GM21423 (cell line): ENCODE measurements around the gene ARMC2.
"Not testable (repeated sequence)": the region's sequence is repeated elsewhere in the genome, so short reads cannot be mapped to it uniquely, and the experiment has no call there.

Experiments used
- ATAC-seq: cut with Tn5 transposase; IDR thresholded peaks from one replicate; pipeline ENCODE4 v1.9.1; 2021; ENCODE audit warnings: mild to moderate bottlenecking, moderate library complexity; ENCODE audit not compliant: unreplicated experiment

ARMC2 gene

DNA sequence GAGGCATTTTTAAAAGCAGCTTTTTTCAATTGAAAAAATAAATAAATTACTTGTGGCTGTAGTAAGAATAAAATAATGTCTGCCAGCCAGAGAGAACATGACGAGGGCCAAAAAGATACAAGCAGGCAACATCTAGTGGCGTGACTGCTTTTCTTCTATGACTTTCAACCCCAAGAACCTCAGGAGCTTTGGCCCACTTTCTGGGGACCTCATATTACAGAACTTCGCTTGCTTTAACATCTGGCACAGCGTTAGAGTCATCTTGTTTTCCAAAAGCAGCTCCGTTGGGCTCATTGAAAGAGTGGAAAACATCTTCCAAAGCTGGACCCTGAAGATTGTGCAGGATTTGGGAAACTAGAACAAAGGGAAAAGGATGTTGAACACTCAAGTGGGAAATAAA, 67.0 kb downstream of the ARMC2 start:
- no peak for ATAC-seq

DNA sequence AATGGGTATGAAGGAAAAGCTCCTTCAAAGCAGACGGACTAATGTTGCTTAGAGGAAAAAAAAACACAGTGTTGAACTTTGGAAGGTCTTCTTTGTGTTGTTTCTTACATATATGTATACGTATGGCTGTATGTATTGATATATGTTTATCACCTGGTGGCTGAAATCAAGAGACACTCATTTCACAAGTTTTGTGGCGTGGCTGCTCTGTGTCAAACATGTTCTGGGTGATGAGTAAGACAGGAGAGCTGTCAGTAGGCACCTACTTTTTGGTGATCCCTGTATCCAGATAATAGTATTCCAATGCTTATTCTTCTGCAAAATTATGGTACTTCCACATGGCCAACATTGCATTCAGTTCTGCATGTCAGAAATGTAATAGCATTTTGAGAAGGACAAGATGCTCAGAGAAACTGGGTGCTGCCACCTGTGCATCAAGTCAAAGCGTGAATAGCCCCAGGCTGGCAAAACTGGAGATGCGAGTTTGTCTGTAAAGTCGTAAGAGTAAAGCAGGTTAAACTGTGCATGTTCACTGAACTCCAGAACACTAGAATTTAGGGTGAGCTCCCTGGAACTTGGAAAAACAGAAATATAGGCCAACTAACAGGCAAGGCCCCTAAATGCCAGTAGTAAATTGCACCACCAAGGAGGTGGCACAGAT, 67.9 kb downstream of the ARMC2 start:
- ATAC-seq: no peak

DNA sequence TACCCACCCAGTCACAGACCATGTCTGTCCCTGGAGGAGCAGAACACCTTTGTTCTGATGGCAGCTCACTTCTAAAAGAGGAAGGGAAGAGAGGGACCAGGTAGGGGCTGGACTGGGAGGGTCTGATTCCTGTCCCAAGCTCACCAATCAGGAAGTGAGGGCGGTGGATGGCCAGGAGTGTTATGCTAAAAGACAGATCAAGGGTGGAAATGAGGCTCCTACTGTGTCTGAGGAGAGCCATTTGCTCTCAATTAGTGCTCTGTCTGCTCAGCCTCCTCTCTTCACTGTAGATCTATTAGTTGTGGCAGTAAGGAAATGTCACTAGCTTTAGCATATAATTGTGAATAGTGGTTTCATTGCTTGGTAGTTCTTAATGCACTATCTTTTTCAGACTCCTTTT, 72.5 kb downstream of the ARMC2 start:
- no peak for ATAC-seq

DNA sequence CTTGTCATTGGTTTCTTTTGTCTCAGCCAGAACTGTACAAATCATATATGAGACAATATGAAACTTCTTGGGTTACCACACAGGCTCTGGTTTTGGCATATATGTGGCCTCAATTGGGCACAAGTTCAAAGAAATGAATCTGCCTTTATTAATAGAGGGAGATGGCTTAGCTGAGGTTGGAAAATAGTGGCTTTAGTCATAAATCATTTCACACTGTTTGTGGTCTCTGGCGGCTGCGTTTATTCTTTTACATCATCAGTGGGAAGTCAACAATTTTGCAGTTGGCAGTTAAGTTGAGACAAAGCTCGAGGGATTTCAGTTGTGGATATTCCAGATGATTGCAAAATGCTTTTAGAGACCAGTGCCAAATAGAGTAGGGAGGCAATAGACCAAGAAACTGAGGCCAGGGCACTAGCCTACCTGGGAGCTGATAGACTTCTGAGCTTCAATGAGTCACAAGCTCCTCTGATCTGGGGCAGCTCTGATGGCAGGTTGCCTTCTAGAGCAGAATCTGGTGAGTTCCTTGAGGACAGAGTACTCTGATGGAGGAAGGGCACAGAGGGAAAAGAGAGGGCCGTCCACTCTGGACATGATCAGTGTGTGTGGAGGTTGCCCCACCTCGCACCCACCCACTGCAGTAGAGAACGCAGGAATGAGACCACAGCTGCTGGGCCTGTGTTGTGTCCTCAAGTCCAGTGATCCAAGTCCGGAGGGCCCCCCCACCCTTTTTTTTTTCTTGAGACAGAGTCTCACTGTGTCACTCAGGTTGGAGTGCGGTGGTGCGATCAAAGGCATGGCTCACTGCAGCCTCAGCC, 73.5 kb downstream of the ARMC2 start:
- ATAC-seq: no peak

DNA sequence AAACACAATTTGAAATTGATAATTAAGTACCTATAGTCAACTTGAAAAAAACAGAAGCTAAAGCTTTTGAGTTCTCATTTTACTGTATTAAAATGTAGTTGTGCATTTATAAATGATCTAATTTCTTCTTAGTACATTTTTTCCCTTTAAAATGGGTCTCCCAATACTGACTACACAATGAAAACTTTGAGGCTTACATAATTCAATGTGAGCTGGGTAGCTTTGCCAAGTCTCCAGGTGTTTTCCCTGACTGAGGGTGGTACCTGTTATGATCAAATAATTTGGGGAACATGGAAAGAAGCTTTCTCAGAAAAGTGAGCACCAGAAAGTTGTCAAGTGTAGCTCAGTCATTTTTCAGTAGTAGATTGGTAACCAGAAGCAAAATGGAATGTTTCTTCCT, 74.3 kb downstream of the ARMC2 start:
- ATAC-seq: no peak

DNA sequence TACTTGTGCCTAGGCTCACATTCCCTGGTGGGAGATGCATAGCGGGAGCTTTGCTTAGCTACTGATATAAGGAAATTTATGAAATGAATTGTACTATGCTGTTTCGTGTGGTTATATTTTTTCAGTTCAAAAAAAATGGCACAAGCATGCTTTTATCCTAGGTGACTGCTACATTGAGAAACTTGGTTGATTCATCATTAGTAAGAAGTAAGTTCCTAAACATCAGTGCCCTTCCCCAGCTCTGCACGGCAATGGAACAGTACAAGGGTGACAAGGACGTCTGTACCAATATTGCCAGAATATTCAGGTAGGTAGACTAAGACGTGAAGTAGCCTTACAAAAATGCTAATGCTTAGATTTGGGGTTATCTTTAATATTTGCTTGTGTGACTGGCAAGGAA, 79.7 kb downstream of the ARMC2 start:
- no peak for ATAC-seq

DNA sequence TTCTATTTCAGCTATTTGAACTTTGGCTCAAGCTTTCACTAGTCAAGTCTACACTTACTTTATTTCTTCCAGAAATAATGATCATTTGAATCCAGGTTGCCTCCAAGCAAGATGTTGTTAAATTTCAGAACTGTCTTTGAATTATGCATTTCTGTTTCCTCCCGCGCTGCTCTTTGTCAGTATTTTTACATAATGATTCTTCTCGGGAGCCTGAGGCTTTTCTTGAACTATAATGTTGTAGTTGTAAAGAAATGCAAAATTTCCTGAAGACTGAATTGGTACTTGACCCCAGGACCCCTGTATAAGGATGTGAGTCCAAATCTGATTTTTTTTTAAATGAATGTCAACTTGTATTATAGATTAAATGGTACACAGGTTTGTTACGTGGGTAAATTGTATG, 80.4 kb downstream of the ARMC2 start:
- no peak for ATAC-seq

DNA sequence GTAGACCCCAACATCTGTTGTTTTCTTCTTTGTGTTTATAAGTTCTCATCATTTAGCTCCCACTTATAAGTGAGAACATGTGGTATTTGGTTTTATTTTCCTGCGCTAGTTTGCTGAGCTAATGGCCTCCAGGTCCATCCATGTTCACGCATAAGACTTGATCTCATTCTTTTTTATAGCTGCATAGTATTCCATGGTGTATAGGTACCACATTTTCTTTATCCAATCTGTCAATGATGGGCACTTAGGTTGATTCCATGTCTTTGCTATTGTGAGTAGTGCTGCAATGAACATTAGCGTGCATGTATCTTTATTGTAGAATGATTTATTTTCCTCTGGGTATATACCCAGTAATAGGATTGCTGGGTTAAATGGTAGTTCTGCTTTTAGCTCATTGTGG, 82.9 kb downstream of the ARMC2 start:
- not testable (repeated sequence) for ATAC-seq

DNA sequence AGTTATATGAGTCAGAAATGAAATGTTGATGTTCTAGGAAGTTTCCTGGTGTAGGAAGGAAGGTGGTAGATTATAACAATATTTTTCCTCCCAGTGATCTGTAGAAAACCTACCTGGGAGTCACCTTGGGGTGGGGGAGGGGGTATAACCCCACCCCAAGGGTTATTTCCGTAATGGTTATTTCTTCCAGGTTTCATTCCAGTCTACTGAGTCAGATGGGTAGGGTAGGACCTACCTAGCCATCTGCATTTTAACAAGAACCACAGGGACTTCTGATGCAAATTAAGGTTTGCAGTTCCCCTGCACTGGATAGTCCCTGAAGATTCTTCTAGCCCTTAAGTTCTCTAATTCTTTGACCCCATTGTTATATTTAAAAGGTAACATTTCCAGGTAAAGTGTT, 88.9 kb downstream of the ARMC2 start:
- no peak for ATAC-seq

DNA sequence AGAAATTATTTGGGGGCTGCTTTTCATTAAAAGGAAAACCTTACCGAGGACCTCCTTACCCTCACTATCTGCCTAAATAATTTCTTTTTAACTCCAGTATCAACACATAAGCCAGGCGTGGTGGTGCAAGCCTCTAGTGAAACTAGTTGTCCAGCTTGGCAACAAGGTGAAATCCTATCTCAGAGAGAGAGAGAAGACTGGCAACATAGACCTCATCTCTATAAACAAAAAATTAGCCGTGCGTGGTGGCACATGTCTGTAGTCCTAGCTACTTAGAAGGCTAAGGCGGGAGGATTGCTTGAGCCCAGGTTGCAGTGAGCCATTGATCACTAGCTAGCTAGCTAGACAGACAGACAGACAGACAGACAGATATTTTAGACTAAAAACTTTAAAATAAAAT, 92.5 kb downstream of the ARMC2 start:
- ATAC-seq: no peak

DNA sequence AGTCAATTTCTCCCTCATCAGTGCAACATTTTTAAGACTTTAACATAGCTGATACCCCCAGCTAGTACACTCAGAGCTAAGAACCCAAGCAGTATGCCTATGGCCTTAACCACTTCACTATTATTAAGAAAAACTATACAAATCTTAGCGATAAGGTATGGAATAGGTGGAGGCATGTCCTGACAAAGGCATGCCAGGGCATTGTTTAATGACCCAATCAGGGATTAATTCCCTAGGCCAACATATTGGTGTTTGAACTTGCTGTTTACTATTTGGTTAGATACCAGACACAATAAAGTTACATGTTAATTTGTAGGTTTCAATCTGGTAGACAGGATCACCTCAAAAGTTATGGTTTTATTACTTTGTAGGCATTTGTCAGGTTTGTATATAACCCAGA, 93.1 kb downstream of the ARMC2 start:
- no peak for ATAC-seq

DNA sequence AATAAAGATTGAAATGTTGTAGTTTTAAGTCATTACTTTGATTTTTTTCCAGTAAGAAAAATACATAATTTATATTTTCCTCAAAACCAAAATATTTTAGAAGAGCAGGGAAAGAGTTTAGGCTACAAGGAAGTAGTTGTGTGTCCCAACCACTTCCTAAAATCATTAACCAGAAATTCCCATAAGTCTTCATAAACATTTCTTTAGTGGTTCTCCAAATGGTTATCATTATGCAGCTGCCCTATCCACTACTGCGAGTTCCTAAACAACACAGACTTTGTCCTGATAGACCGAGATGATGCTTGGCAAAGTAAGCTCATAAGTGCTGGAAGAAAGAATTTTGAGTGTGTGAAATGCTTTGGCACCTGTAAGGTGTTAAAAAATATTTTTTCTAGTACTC, 93.6 kb downstream of the ARMC2 start:
- ATAC-seq: no peak

DNA sequence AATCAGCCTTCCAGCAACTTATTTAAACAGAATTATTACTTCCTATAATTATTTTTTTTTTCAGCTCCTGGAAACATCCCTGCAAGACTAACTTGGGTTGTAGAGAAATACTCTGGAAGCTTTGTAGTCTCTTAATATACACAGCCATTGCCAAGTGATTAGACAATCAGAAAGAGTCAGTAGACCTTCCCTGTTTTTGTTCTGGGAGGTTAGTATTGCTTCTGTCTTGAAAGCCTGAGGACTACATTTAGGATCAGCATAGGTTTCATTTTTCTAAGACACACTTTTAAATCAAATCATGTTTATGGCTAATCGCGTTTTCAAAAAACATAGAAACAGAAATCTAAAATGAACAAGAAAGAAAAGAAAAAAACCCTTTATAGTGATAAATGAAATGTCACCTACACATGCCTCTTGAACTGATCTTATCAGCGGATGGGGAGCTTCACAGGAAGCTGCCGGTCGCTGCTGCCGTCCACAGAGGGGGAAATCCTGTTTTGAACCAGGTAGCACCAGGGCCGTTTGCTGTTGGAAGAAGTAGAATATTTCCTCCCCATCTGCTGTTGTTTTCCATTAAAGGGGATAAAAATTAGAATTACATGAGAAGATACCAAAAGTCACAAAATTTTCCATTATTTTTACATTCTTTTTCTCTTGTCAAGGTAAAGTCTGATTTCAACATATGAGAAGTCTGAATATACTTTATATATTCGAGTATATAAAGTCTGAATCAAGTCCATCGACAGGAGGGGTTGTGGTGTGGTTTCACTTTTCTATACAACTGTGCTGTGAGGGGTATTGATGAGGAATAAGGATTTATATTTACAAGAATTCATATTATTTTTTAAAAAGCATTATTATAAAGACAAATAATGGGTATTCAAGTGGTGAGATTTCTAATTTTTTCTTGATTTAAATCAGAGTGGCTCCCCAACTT, 94.6 kb downstream of the ARMC2 start:
- no peak for ATAC-seq

DNA sequence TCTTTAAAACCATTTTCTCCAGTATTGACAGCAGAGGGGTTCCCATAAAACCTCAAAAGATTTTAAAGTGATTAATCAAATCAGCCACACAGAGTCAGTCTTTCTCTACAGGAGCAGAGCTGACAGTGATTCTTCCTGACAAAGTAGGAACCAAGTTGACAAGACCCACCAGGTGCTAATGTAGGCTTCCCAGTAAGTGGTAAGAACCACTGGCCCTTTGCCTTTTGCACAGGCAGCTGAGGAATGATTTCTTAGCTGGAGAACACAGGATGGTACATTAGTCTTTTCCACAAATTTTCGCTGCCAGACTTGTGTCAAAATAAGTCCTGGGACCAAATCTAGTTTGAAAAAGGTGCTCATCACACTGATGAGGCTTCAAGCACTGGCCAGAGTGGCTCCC, 95.8 kb downstream of the ARMC2 start:
- no peak for ATAC-seq

DNA sequence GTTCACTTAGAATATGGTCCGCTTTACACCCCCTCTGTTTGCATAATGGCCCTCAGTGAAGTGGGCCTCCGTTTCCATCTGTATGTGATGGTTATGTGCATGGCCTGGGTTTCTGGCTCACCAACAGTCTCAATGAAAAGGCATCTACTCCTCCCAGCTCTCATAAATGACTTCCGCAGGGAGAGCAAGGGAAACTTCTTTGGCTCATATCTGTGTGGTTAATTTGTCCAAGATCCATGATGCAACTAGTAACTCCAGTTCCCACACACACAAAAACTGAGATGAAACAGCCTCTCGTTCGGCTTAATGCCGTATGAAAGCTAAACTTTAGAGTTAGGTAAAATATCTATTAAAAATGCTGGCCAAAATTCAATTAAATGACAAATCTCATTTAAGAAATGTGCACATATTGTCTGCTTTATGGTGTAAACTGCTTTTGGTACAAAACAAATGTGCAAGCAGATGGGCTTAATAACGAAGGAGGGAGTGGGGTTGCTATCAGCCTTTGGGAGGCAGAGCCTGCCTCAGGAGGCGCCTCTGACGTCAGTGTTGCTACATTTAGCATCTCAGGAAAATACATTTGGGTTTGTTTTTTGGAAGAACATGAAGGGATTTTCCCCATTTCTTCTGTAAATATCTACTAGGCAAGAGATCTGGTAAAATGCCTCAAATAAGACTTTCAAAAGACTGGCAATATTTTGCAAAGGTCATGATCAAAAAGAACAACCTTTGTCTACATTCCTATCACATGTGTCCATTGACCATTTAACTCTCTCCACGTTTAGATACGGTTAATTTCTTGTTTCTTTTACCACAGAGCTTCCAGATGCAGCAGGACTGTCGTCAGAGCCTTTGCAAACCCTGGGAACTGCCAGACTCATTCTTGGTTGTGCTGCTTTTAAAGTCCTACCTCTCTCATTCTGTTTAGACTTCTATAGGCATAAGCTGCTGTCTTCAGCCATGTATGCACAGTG, 96.8 kb downstream of the ARMC2 start:
- no peak for ATAC-seq

DNA sequence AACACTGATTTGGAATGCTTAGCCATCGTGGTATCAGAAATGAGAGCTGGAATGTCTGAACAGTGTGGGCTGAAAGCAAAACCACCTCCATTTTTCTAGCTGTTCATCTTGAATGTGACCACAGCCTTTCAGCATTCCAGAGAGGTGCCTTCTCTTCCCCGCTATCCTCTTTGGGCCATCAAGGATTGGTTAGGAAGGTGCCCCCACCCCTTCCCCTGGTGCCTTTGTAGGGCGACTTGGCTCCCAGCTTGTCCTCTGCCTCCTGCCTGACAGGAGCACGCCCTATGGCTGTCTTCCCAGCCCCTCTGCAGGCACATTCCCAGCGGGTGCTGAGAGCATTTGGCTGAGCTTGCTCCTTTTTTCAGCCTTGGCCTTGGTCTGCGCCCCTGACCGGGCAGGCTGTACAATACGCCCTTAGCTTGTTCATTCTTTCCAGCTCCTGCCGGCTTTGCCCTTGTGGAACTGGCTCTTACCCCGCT, 97.5 kb downstream of the ARMC2 start:
- ATAC-seq: no peak

DNA sequence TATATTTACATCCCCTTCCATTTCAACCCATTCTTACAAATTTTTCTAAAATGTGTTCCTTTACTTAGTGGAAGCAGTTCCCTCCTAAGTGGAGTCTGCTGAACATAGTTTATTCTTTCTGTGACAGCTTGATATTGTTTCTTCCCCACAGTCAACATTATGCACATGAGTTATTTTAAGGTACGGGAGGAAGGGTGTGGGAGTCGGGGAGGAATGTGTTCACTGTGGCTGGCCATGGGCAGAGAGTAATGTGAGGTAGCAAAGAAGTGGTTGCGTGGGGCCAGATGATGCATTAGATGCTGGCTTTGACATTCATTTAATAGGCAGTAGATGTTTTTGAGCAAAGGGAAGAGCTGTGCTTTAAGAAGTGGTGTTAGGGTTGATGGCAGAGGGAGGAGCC, 98.5 kb downstream of the ARMC2 start:
- ATAC-seq: no peak

DNA sequence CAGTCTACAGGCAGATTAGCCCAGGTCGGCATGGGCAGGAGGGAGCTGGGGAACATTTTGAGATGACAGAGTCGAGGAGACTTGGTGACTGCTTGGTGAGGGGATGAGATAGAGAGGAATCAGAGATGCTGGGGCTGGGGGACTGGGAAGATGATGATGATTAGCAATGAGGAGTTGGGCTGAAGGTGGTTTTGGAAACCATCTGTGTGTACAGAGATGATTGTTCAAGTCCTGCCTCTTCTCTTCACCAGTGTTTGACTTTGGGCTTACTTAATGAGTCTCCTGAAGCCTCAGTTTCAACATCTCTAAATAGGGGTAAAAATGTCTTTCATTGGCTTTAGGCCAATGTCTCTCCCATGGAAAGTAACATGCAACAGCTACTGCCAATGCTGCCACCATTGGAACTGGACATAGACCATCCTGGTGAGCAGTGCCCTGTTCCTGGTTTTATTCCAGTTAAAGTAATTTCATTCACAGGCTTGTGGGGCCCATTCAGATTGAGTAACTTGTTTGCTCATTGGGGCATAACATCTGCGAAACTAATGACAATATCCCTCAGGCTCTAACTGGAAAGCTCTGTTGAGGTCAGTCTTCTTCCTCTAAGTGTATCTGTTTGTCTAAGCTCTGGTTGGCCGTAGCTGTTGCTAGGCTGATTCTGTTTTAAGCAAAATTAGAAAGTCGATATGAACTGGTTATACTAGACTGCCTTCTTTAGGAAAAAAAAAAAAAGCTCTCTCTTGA, 99.1 kb downstream of the ARMC2 start:
- no peak for ATAC-seq

DNA sequence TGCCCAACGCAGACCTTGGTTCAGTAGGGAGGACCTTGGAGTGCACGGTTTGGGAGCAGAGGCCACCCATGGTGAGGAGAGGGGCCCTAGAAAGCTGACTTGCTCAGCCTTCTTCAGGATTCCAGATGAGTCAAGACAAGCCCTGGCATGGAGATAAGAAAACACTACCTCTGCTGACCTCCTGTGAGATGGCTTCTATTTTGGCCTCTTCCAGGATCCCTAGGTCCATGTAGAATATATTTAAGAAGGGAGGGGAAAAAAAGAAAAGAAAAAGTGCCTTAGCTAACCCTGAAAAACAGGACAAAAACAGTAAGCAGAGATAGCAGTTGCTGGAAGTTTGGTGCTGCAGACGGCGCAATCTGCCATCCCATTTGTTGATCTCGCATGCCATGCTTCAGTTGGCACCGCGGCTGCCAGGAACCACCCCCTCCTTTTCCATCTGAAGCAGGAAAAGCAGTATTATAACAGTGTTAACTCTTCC, 100.0 kb downstream of the ARMC2 start:
- no peak for ATAC-seq
